ENCODE results near the gene NR3C2.

GRCh38 chr4:148145475-148145874, 296.7 kb downstream of the NR3C2 start:
- no peak for TF ChIP-seq CTCF (IDR thresholded peaks at IDR 0.05; ENCODE audit: insufficient read depth, low read depth, low read length)
- no peak for TF ChIP-seq EZH2 (IDR thresholded peaks at IDR 0.05; ENCODE audit: insufficient read depth, low read length)
